HG03095 (cell line): ENCODE data around the gene SLC4A1.
A peak's percentile ranks its signal among the peaks of the same experiment; 100 is the strongest.

Experiments
- ATAC-seq: cut with Tn5 transposase; IDR thresholded peaks from one replicate; pipeline ENCODE4 v1.9.1; 2021; ENCODE audit warnings: moderate library complexity; ENCODE audit not compliant: unreplicated experiment

Gene SLC4A1

DNA sequence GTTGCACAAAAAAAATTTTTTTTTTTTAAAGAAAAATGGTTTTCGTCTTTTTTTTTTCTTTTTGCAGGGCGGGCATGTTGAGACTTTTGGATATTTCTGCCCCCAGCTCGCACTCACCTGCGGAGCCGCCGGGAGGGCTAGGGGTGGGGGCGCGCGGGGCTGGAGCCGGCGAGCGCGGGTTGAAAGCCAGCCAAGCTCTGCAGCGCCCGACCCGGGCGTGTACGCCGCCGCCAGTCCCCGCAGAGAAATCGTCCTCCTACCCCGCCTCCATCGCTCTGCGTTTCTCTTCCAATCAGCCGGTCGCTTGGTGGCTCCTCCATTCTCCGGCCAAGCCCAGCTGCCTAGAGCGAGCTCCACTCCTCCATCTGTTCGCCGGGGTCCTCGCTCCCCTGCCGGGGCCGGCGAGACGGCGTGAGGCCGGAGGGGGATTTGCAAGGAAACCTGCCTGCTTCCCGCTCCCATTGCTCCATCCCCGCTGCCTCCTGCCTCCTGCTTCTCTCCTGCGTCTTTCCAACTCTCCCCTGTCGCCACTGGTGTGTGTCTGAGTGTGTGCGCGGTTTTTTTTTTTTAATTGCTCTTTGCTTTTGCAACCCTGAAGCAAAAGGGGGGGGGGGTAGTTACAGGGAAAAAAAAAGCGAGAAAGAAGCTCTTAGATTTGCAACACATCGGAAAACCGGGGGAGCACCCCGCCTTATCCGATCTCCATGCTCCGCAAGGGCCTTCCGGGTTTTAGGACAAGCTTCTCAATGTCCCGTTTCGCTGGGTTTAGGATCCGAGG, 46.7 kb downstream of the SLC4A1 start:
- no peak for ATAC-seq

DNA sequence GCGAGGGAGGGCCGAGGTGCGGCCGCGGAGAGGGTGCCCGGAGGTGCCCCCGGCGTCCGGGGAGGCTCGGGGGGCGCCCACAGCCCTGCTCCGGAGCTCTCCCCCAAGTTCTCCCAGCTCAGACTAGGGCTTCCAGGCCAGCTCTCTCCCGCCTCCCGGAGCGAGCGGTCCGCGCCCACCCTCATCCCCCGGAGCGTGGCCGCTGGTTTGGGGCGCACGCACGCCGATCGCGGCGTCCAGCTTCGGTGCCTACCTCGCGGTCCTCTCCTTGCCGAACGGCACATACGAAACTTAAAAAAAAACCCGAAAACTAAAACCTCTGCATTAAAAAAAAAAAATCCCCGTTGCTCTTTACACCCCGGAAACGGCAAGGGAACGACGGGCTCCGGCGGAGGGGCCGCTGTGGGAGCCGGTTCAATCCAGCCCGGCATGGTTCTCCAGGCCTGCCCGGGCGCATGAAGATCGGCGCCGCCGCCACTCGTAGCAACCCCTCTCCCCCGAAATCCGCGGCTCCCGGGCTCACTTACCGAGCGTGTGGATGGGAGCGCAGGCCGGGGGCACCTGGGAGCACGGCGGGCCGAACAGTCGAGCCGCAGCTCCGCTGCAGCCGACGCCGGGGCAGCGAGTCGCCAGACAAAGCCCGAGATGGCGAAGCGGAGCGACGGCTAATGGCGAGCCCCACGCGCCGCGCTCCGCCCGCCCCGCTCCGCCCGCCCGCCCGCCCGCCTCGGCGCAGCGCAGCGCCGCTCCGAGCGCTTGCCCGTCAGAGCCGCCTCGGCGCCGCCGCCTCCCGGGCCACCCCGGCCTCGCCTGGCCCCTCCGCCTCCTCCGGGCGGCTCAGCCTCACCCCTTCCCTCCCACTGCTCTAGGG, 47.5 kb downstream of the SLC4A1 start:
- peak; percentile 7 for ATAC-seq

GRCh38 chr17:44219616-44220212, 48.2 kb downstream of the SLC4A1 start, which contains the start of gene UBTF:
Gene UBTF (minus strand): TSS chr17:44219675. CDS start chr17:44218229, 1,446 bp downstream.
- peak; percentile 9 for ATAC-seq

GRCh38 chr17:44219108-44219615, 48.8 kb downstream of the SLC4A1 start:
- ATAC-seq, result peak; percentile 31

DNA sequence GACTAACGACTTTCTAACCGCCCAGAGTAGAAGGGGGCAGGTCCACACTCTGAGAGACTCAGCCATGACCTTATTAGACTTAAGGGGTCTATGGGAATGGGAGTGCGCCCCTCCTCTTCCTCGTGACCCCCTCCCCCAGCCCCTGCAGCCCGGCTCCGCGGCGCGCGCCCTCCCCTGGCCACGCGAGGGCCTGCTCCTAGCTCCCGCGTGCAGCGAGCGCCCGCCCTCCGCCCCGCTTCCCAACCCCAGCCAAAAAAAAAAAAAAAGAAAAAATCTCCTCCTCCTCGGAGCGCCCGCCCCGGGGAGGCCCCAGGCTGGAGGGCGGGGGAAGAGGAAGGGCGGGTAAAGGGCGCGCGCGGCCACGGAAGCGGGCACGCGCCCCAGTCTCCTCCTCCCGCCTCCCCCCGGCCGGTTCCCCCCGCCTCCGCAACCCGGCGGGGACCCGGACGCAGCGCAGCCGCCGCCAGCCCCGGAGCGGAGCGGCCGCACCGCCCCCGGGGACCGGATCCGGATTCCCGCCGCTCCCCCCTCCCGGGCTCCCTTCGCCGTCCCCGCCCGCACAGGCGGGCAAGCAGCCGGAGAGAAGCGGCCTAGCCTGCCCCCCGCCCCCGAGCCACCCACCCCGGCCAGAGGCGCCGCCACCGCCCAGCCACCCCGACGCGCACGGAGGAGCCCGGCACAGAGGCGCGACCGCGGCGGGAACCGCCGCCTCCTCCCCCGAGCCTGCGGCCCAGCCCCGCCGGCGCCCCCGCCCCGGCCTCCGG, 49.4 kb downstream of the SLC4A1 start:
- ATAC-seq, result no peak

- ATAC-seq, result no peak
Measured at GRCh38 chr17:44217738-44218343, 50.1 kb downstream of the SLC4A1 start.

DNA sequence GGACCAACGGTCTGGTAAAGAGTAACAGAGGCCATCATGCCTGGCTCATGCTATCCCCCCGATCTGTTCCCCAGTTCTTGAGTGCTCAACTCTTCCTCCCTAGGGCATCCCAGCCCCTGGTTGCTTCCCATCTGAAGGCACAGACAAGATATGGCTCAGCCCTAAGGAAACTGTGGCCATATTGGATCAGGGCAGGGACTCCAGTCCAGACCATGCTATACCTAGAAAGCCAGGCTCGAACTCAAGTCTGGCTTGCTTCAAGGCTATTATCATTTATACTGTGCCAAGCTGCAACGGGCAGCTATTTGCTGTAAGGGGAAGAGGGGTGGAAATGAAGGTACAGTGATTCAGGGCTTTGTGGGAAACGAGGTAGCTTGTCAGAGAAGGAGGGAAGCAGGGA, 51.2 kb downstream of the SLC4A1 start:
- no peak for ATAC-seq

GRCh38 chr17:44216173-44216572, 51.8 kb downstream of the SLC4A1 start:
- ATAC-seq, result no peak

GRCh38 chr17:44214896-44215295, 53.0 kb downstream of the SLC4A1 start:
- ATAC-seq, result no peak

DNA sequence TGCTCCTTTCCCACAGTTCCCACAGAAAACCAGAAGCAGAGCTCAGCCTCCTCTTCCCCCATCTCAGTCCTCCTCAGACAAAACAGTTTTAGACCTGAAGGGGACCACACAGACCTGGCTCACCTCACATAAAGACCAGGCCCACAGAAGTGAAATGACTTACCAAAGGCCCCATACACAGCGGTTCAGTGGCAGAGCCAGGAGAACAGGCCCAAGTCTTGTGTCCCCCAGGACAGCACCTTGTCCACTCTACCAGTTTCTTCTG, 53.8 kb downstream of the SLC4A1 start:
- ATAC-seq, result no peak

GRCh38 chr17:44213403-44214229, 54.3 kb downstream of the SLC4A1 start:
- ATAC-seq, result no peak

DNA sequence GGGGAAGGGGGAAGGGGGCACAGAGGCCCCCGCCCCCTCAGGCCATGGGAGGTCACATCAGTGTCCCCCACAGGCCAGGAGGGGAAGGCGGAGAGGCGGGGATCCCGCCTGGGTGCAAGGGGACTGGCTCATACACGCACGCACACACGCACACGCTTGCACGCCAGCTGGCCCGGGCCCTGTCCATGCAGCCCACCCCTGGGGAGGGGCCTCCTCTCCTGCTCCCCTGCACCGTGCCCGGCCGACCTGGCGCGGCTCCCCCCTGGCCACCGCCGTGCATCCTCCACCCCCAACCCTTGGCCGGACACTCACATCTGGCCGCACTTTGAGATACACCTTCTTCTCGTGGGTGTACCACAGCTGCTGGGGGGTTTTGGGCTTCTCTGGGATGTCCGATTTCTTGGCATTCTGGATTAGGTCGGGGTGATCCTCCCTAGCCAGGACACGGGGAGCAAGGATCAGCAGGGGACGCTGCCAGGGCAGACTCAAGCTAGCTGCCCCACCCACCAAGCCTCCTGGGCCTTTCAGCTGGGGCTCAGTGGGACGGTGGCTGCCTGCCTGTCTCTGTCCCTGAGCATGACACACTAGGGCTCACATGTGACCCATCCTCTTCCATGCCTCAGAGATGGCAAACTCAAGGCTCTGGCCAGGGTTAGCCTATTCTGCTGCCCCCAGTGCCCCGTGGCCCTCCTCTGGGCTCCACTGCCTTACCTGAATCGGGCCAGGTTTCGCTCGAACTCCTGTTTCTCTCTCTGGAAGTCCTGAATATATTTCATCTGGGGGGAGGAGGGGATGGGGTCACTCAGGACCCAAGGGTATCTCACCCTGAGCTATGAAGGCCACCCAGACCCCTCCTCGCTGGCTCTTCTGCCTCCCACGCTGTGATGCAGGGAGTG, 55.2 kb downstream of the SLC4A1 start:
- ATAC-seq, result no peak

DNA sequence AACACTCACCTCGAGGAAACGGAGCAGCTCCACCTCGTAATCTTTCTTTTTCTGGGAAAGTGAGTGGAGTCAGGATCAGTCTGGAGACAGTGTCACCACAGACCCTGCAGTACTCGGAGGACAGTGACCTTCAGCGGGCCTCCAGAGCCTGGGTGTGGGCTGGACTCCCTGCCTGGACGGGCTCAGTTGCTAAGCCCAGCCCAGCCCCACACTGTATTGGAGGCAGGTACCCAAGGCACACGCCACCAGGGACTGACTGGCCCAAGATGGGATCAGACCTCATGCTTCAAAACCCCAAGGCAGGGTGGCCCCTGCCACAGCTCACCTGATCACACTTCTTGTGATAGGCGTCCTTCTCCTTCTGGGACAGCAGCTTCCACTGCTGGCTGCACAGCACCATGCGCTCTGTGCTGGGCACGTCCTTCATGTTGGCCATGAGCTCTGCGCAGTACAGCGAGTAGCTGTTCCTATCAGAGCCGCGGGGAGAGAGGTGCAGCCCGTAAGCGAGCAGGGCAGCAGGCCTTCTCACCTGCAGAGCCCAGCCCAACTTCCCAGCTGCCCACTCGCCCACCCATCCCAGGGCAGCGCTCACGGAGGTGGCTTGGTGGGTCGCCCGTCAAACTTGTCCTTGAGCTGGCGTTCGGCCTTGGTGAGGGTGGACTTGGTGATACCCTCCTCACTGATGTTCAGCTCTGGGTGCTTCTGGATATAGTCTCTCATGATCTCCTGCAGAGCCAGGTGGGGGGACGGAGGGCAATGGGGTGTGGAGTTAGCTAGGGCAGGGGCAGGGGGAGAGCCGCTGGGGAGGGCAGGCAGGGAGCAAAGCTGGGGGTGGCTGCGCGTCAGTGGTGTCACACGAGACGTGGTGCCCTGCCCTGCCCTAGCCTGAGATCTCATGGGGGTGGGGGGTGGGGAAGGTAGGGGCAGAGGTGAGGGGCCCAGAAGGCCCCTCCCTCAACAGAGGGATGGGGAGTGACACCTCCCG, 56.4 kb downstream of the SLC4A1 start:
- no peak for ATAC-seq

- ATAC-seq, result peak; percentile 65
Measured at GRCh38 chr17:44210342-44211192, 57.4 kb downstream of the SLC4A1 start.

DNA sequence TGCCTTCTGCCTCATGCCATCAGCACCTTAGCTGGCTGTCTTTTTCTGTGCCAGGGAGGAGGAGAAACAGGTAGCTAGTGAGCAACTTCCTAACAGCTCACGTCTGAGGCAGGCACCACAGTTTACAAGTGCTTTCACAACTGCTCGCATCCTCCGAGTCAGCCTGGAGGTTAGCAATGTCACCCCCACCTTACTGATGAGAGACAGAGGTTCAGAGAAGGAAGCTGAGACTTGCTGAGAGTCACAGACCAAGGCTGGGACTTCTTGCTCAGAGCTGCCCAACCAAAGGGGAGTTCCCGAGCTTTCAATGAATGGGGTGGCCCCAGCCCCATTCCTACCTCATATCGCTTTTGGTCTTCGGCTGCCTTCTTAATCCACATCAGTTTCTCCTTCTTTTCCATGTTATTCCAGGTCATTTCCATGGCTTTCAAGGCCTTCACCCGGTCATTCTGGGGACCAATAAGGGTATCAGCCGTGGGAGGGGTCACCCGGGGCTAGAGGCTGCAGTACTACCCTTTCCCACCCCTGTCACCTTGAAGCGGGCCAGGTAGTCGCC, 58.1 kb downstream of the SLC4A1 start:
- ATAC-seq, result no peak

DNA sequence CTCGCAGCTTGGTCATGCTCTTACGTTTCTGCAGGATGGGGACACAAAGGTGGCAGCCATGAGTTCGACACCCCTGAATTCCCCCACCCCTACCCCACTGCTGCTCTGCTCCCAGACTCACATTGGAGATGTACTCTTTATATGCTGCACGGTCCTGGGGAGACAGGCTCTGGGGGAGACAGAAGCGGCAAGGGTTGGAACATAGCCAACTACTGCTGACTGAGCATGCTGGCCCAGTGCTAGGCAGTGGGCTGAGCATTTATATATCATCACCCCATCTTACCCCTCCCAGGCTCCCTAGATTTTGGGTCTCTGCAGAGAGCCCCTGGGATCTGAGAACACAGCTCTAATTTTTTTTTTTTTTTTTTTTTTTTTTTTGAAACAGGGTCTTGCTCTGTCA, 60.2 kb downstream of the SLC4A1 start:
- ATAC-seq, result no peak
